Natural killer cell (primary cell): ENCODE measurements around the gene PPP1R14C. TPM values are rescaled to one million over a fixed set of nuclear protein-coding genes. Genes with fewer than 3 reads are reported as not detected.

Source experiments
- ATAC-seq, 3 donors: fragments of 150-1000 bp in 2 of 3; fragments of 200-7000 bp in 1 of 3; cut with Tn5 transposase; 1 replicate in 1 of 3; 2 replicates in 2 of 3; pipeline ENCODE4 v1.10.0; 2021; ENCODE audit warnings: mild to moderate bottlenecking in 2 of 3, moderate library complexity in 2 of 3
- DNase-seq, 2 donors: peaks; one replicate each; pipeline versions ENCODE4 v3.0.0 to v3.0.0-alpha.2; 2013 to 2021; ENCODE audit warnings: mixed read lengths in 1 of 2
- H3K27ac ChIP-seq: one replicate; pipeline ENCODE4 v1.5.1; 2013; ENCODE audit warnings: mild to moderate bottlenecking, low read length
- H3K27me3 ChIP-seq: one replicate; pipeline ENCODE4 v1.6.1; 2013; ENCODE audit warnings: low read length; ENCODE audit not compliant: control insufficient read depth, insufficient read depth
- H3K36me3 ChIP-seq: one replicate; pipeline ENCODE4 v1.6.1; 2013; ENCODE audit warnings: low read length; ENCODE audit not compliant: control insufficient read depth, insufficient read depth
- H3K4me1 ChIP-seq: one replicate; pipeline ENCODE4 v1.6.1; 2013; ENCODE audit warnings: low read length; ENCODE audit not compliant: control insufficient read depth, insufficient read depth
- H3K4me3 ChIP-seq: one replicate; pipeline ENCODE4 v1.5.1; 2013; ENCODE audit warnings: low read length
- H3K9me3 ChIP-seq: one replicate; pipeline ENCODE4 v1.6.1; 2013; ENCODE audit warnings: low read length; ENCODE audit not compliant: control insufficient read depth, insufficient read depth
- H3K27ac Mint-ChIP-seq, 2 donors: one replicate each; pipeline ENCODE4 v1.8.0; 2022; ENCODE audit warnings: mild to moderate bottlenecking in 2 of 2, mixed read lengths in 2 of 2, moderate library complexity in 1 of 2
- H3K27me3 Mint-ChIP-seq, 2 donors: one replicate each; pipeline ENCODE4 v1.8.0; 2022; ENCODE audit warnings: low read depth in 2 of 2, mixed read lengths in 2 of 2
- H3K36me3 Mint-ChIP-seq: one replicate; pipeline ENCODE4 v1.8.0; 2022; ENCODE audit warnings: mixed read lengths
- H3K4me1 Mint-ChIP-seq, 2 donors: one replicate each; pipeline ENCODE4 v1.8.0; 2022; ENCODE audit warnings: mixed read lengths in 2 of 2
- H3K4me3 Mint-ChIP-seq: one replicate; pipeline ENCODE4 v1.8.0; 2022; ENCODE audit warnings: mild to moderate bottlenecking, moderate library complexity, mixed read lengths
- H3K9me3 Mint-ChIP-seq, 2 donors: one replicate each; pipeline ENCODE4 v1.8.0; 2022; ENCODE audit warnings: mixed read lengths in 2 of 2
- CTCF ChIP-seq: fragments of 200-600 bp; IDR thresholded peaks from one replicate; pipeline ENCODE4 v1.8.0; 2022; ENCODE audit warnings: antibody characterized with exemption
- WGBS: methylation state at CpG from one replicate; pipeline ENCODE4 v1.1.7; 2013; ENCODE audit warnings: missing lambda C conversion rate; ENCODE audit not compliant: insufficient coverage; 5-methylcytosine and 5-hydroxymethylcytosine counted together
- intact Hi-C: fragments of 100-400 bp; cut with micrococcal nuclease; formaldehyde crosslinking; loops from one replicate; pipeline ENCODE4 v1.14.2; 2022
- total RNA-seq, 4 donors: library from RNA; stranded (reverse); fragments of 120-200 nt in 1 of 4; gene quantifications; one replicate each; pipeline versions ENCODE4 v1.2.3 to v1.2.4, GENCODE V29; 2013 to 2022

PPP1R14C gene
- total RNA-seq, 3 donors from 2014 or later (not counting 1 experiment from before 2014, with no cell fraction given), result not detected

GRCh38 chr6:150196942-150197745 lies 54.3 kb downstream of the PPP1R14C start:
- Histone ChIP-seq H3K27ac (no peak overlapping the region), H3K27me3 (peaks cover 3% of the 10 kb centered on the region), H3K4me1 (no peaks in the 10 kb centered on the region), H3K4me3 (no peak overlapping the region), H3K36me3 (no peaks in the 10 kb centered on the region), H3K9me3 (no peaks in the 10 kb centered on the region)
- TF ChIP-seq CTCF, result no peak
- Mint-ChIP-seq H3K4me1 (no peaks in the 10 kb centered on the region), H3K36me3 (no peaks in the 10 kb centered on the region), H3K27ac (no peak overlapping the region), H3K27me3 (peaks cover 5 to 7% of the 10 kb centered on the region in 2 donors), H3K4me3 (no peak overlapping the region), H3K9me3 (no peaks in the 10 kb centered on the region)
- 93% methylated on average over 16 of the region's 16 CpGs for WGBS
- ATAC-seq (no peak), DNase-seq (no peak)
- intact Hi-C loops, result no loop called here

GRCh38 chr6:150198532-150198931 lies 55.7 kb downstream of the PPP1R14C start:
- 95% methylated on average over 7 of the region's 7 CpGs for WGBS
- Mint-ChIP-seq H3K4me3 (no peak overlapping the region), H3K36me3 (no peaks in the 10 kb centered on the region), H3K27me3 (peaks cover 3 to 5% of the 10 kb centered on the region in 2 donors), H3K4me1 (peaks cover 8 to 10% of the 10 kb centered on the region in 2 donors), H3K9me3 (no peaks in the 10 kb centered on the region), H3K27ac (no peak overlapping the region)
- Histone ChIP-seq H3K4me1 (peaks cover 9% of the 10 kb centered on the region), H3K27ac (no peak overlapping the region), H3K4me3 (no peak overlapping the region), H3K36me3 (no peaks in the 10 kb centered on the region), H3K9me3 (no peaks in the 10 kb centered on the region), H3K27me3 (peaks cover 3% of the 10 kb centered on the region)
- TF ChIP-seq CTCF, result no peak
- no peak for DNase-seq
- ATAC-seq, result no peak
- intact Hi-C loops, result no loop called here

DNA sequence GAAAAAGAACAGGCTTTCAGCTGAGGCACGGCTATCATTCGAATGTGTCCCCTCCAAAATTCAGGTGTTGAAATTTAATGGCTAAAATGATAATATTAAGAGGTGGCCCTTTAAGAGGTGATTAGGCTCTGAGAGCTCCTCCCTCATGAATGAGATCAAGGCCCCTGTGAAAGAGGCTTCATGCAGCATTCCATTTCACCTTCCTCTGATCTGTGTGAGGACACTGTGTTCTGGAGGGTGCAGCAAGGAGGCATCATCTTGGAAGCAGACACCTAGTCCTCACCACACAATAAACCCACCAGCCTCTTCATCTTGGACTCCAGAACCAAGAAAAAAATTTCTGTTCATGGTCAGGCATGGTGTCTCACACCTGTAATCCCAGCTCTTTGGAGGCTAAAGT lies 56.4 kb downstream of the PPP1R14C start:
- intact Hi-C loops, result no loop called here
- TF ChIP-seq CTCF, result no peak
- no peak for ATAC-seq
- Mint-ChIP-seq H3K36me3 (no peaks in the 10 kb centered on the region), H3K4me3 (no peak overlapping the region), H3K9me3 (no peaks in the 10 kb centered on the region), H3K27ac (no peak overlapping the region), H3K27me3 (peaks cover 0 to under 1% of the 10 kb centered on the region in 2 donors), H3K4me1 (peaks cover 8 to 15% of the 10 kb centered on the region in 2 donors)
- Histone ChIP-seq H3K4me3 (no peak overlapping the region), H3K4me1 (peaks cover 9% of the 10 kb centered on the region), H3K27ac (no peak overlapping the region), H3K27me3 (peaks cover 3% of the 10 kb centered on the region), H3K36me3 (no peaks in the 10 kb centered on the region), H3K9me3 (no peaks in the 10 kb centered on the region)
- WGBS, result 86% methylated on average over 2 of the region's 2 CpGs
- no peak for DNase-seq
